Measurements from ENCODE around the gene CHD3.
"Not testable (repeated sequence)": the region's sequence is repeated elsewhere in the genome, so short reads cannot be mapped to it uniquely, and the experiment has no call there.

The CHD3 gene

GRCh38 chr17:7850701-7851437, 37.7 kb upstream of the CHD3 start:
- no peak for DNase-seq

- DNase-seq: peak; percentile 93
Measured at GRCh38 chr17:7851438-7852261, 36.9 kb upstream of the CHD3 start.

- DNase-seq: no peak
Measured at GRCh38 chr17:7852262-7852670, 36.3 kb upstream of the CHD3 start.

GRCh38 chr17:7852919-7853690, 35.5 kb upstream of the CHD3 start:
- DNase-seq: no peak

GRCh38 chr17:7853691-7854038, 34.9 kb upstream of the CHD3 start:
- no peak for DNase-seq

GRCh38 chr17:7854078-7854777, 34.4 kb upstream of the CHD3 start:
- no peak for DNase-seq

GRCh38 chr17:7854851-7855659, 33.5 kb upstream of the CHD3 start, which contains the start of gene TMEM88:
TSS of gene TMEM88 (plus strand) at chr17:7855066. CDS start at chr17:7855075, 9 bp downstream.
- DNase-seq: no peak

GRCh38 chr17:7855660-7856010, 33.0 kb upstream of the CHD3 start:
- DNase-seq: no peak

GRCh38 chr17:7856011-7856810, 32.4 kb upstream of the CHD3 start:
- peak; percentile 38 for DNase-seq

- peak; percentile 93 for DNase-seq
Measured at GRCh38 chr17:7856811-7857712, 31.5 kb upstream of the CHD3 start, which contains the start of gene NAA38. TSS of gene NAA38 (minus strand) at chr17:7857559. CDS start at chr17:7857463, 96 bp downstream.

- DNase-seq: peak; percentile 90
Measured at GRCh38 chr17:7857713-7858521, 30.7 kb upstream of the CHD3 start, which contains the start of gene CYB5D1. TSS of gene CYB5D1 (plus strand) at chr17:7858003. CDS start at chr17:7858135, 132 bp downstream.

- DNase-seq: peak; percentile 62
Measured at GRCh38 chr17:7858522-7858810, 30.1 kb upstream of the CHD3 start.

- no peak for DNase-seq
Measured at GRCh38 chr17:7859028-7859427, 29.6 kb upstream of the CHD3 start.

GRCh38 chr17:7862692-7863437, 25.7 kb upstream of the CHD3 start:
- DNase-seq: peak; percentile 48

- DNase-seq: not testable (repeated sequence)
Measured at GRCh38 chr17:7864384-7864783, 24.2 kb upstream of the CHD3 start.

GRCh38 chr17:7864995-7865650, 23.5 kb upstream of the CHD3 start:
- DNase-seq: no peak

- no peak for DNase-seq
Measured at GRCh38 chr17:7867881-7868329, 20.7 kb upstream of the CHD3 start.

GRCh38 chr17:7873051-7873450, 15.5 kb upstream of the CHD3 start:
- no peak for DNase-seq
